HEK293 (cell line): ENCODE results near the gene VILL.

ENCODE experiments used
- CTCF ChIA-PET: fragments of 350-600 bp; formaldehyde crosslinking; extraction: SDS; loops from one replicate; lab custom pipeline; 2021; ENCODE audit warnings: antibody characterized with exemption; lab: Yijun Ruan, JAX
- POLR2A ChIA-PET: fragments of 300-600 bp; formaldehyde crosslinking; extraction: SDS; loops from one replicate; lab custom pipeline; 2020; ENCODE audit warnings: antibody characterized with exemption, inconsistent platforms; lab: Yijun Ruan, JAX
- H3K27ac ChIP-seq: fragments of 200-500 bp; sonication (Bioruptor generic); 2 replicates; pipeline ENCODE4 v1.5.1; 2014; ENCODE audit warnings: low read depth, low read length, control low read depth, inconsistent platforms; ENCODE audit errors: extremely low read depth
- H3K36me3 ChIP-seq, 2 experiments: fragments of 200-500 bp in 1 of 2; sonication (Bioruptor generic) in 1 of 2; 1 replicate in 1 of 2; 2 replicates in 1 of 2; pipeline ENCODE4 v1.5.1; 2014 to 2017; ENCODE audit warnings: inconsistent platforms in 2 of 2, low read length in 2 of 2; ENCODE audit not compliant: control insufficient read depth in 2 of 2, insufficient read depth in 1 of 2
- H3K4me1 ChIP-seq: fragments of 200-500 bp; sonication (Bioruptor generic); 2 replicates; pipeline ENCODE4 v1.5.1; 2014; ENCODE audit warnings: mild to moderate bottlenecking, low read length, inconsistent platforms; ENCODE audit not compliant: control insufficient read depth, insufficient read depth
- H3K4me3 ChIP-seq: 2 replicates; pipeline ENCODE4 v1.5.1; 2011; ENCODE audit warnings: low read depth, mild to moderate bottlenecking, control low read depth, low read length, moderate library complexity
- H3K9me3 ChIP-seq: fragments of 200-500 bp; sonication (Bioruptor generic); 2 replicates; pipeline ENCODE4 v1.5.1; 2014; ENCODE audit warnings: low read depth, low read length, inconsistent platforms; ENCODE audit not compliant: control insufficient read depth, insufficient read depth
- GLI2 ChIP-seq: fragments of 450-650 bp; formaldehyde crosslinking; IDR thresholded peaks from 2 replicates; pipeline ENCODE4; 2017; ENCODE audit warnings: missing biosample characterization, missing genetic modification characterization, low read depth, borderline replicate concordance
- HIC1 ChIP-seq: fragments of 450-650 bp; formaldehyde crosslinking; IDR thresholded peaks from 2 replicates; pipeline ENCODE4 v1.5.1; 2016; ENCODE audit warnings: missing biosample characterization, missing genetic modification characterization
- KLF1 ChIP-seq: fragments of 450-650 bp; formaldehyde crosslinking; IDR thresholded peaks from 2 replicates; pipeline ENCODE4 v1.5.1; 2016; ENCODE audit warnings: missing biosample characterization, missing genetic modification characterization
- MYNN ChIP-seq: fragments of 450-650 bp; formaldehyde crosslinking; IDR thresholded peaks from 2 replicates; pipeline ENCODE4 v1.5.1; 2016; ENCODE audit warnings: missing biosample characterization, missing genetic modification characterization, borderline replicate concordance
- PRDM4 ChIP-seq: fragments of 450-650 bp; formaldehyde crosslinking; IDR thresholded peaks from 2 replicates; pipeline ENCODE4 v1.5.1; 2017; ENCODE audit warnings: missing biosample characterization, missing genetic modification characterization
- ZEB2 ChIP-seq: fragments of 450-650 bp; formaldehyde crosslinking; IDR thresholded peaks from 2 replicates; pipeline ENCODE4 v1.5.1; 2016; ENCODE audit warnings: missing biosample characterization, missing genetic modification characterization
- ZNF121 ChIP-seq: fragments of 450-650 bp; formaldehyde crosslinking; IDR thresholded peaks from 2 replicates; pipeline ENCODE4 v1.5.1; 2016; ENCODE audit warnings: missing biosample characterization, missing genetic modification characterization
- ZNF133 ChIP-seq: fragments of 450-650 bp; formaldehyde crosslinking; IDR thresholded peaks from 2 replicates; pipeline ENCODE4 v1.5.1; 2016; ENCODE audit warnings: missing biosample characterization, missing genetic modification characterization
- ZNF140 ChIP-seq: fragments of 450-650 bp; formaldehyde crosslinking; IDR thresholded peaks from 2 replicates; pipeline ENCODE4 v1.5.1; 2016; ENCODE audit warnings: missing biosample characterization, missing genetic modification characterization
- ZNF157 ChIP-seq: fragments of 450-650 bp; formaldehyde crosslinking; IDR thresholded peaks from 2 replicates; pipeline ENCODE4 v1.5.1; 2016; ENCODE audit warnings: missing biosample characterization, missing genetic modification characterization
- ZNF2 ChIP-seq: fragments of 450-650 bp; formaldehyde crosslinking; IDR thresholded peaks from 2 replicates; pipeline ENCODE4 v1.5.1; 2016; ENCODE audit warnings: missing biosample characterization, missing genetic modification characterization
- ZNF223 ChIP-seq: fragments of 450-650 bp; formaldehyde crosslinking; IDR thresholded peaks from 2 replicates; pipeline ENCODE4 v1.5.1; 2016; ENCODE audit warnings: missing biosample characterization, missing genetic modification characterization
- ZNF274 ChIP-seq, 2 experiments: fragments of 200-500 bp in 1 of 2; fragments of 450-650 bp in 1 of 2; sonication (Bioruptor generic) in 1 of 2; formaldehyde crosslinking in 1 of 2; IDR thresholded peaks; 2 replicates each; pipeline versions ENCODE4 v1.5.1 to v1.6.1; 2014 to 2016; ENCODE audit warnings: borderline replicate concordance in 1 of 2, inconsistent platforms in 1 of 2, low read length in 1 of 2, missing biosample characterization in 1 of 2, missing genetic modification characterization in 1 of 2
- ZNF37A ChIP-seq: fragments of 450-650 bp; IDR thresholded peaks from 2 replicates; pipeline ENCODE4 v1.5.1; 2018; ENCODE audit warnings: missing biosample characterization, missing genetic modification characterization
- ZNF426 ChIP-seq: fragments of 450-650 bp; formaldehyde crosslinking; IDR thresholded peaks from 2 replicates; pipeline ENCODE4 v1.5.1; 2017; ENCODE audit warnings: missing biosample characterization, missing genetic modification characterization, mild to moderate bottlenecking, inconsistent platforms, moderate library complexity
- ZNF449 ChIP-seq: fragments of 450-650 bp; formaldehyde crosslinking; IDR thresholded peaks from 2 replicates; pipeline ENCODE4 v1.5.1; 2017; ENCODE audit warnings: missing biosample characterization, mild to moderate bottlenecking, missing genetic modification characterization, moderate library complexity
- ZNF645 ChIP-seq: fragments of 450-650 bp; formaldehyde crosslinking; IDR thresholded peaks from 2 replicates; pipeline ENCODE4; 2016; ENCODE audit warnings: missing biosample characterization, missing genetic modification characterization
- ZNF660 ChIP-seq: fragments of 450-650 bp; IDR thresholded peaks from 2 replicates; pipeline ENCODE4 v1.5.1; 2018; ENCODE audit warnings: missing biosample characterization, mild to moderate bottlenecking, missing genetic modification characterization
- ZNF792 ChIP-seq: fragments of 450-650 bp; formaldehyde crosslinking; IDR thresholded peaks from 2 replicates; pipeline ENCODE4 v1.5.1; 2016; ENCODE audit warnings: missing biosample characterization, missing genetic modification characterization
- TF ChIP-seq, protein P1 (sequence below): fragments of 450-650 bp; formaldehyde crosslinking; optimal IDR thresholded peaks from 2 replicates; pipeline ENCODE3; 2016; ENCODE audit warnings: missing biosample characterization, mild to moderate bottlenecking, missing genetic modification characterization
- TF ChIP-seq, protein P2 (sequence below): fragments of 450-650 bp; formaldehyde crosslinking; IDR thresholded peaks from 2 replicates; pipeline ENCODE4 v1.5.1; 2016; ENCODE audit warnings: missing biosample characterization, missing genetic modification characterization

The VILL gene

DNA sequence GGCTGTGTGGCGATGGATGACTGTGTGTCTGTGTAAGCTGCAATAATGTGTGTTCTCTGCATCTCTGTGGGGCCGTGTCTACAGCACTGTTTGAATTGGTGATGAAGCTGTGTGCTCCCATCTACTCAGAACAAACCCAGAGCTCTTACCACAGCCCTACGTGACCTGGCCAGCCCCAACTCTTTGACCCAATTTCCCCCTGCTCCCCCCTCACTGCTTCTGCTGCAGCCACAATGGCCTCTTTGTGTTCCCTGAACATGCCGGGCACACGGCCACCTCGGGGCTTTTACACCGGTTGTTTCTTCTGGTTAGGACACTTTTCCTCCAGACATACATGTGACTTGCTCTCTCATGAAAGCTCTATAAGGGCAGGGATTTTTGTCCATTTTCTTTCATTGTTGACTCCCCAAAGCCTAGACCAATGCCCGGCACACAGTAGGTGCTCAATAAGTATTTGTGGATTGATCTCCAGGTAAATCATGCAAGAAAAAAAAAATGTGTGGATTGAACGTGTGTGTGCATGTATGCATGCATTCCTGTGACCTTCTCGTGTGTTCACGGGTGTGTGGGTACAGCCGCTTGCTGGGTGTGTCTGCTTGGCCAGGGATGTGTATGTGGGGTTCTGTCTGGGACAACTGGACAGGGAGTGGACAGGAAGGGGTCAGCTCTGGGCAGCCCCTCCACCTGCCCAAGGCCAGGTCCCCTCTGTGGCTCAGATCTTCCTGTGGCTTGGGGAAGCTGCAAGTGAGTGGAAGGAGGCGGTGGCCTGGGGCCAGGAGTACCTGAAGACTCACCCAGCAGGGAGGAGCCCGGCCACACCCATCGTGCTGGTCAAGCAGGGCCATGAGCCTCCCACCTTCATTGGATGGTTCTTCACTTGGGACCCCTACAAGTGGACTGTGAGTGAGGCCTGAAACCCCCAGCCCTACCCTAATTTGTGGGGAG is 14.8 kb downstream of the VILL start (continued):
- TF ChIP-seq, protein P1, sequence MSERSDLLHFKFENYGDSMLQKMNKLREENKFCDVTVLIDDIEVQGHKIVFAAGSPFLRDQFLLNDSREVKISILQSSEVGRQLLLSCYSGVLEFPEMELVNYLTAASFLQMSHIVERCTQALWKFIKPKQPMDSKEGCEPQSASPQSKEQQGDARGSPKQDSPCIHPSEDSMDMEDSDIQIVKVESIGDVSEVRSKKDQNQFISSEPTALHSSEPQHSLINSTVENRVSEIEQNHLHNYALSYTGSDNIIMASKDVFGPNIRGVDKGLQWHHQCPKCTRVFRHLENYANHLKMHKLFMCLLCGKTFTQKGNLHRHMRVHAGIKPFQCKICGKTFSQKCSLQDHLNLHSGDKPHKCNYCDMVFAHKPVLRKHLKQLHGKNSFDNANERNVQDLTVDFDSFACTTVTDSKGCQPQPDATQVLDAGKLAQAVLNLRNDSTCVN (tag by site-specific recombination) = no peak
- TF ChIP-seq ZNF121 (tag by site-specific recombination) = no peak
- TF ChIP-seq ZNF223 = no peak
- no peak for TF ChIP-seq ZEB2 (tag by site-specific recombination)

DNA sequence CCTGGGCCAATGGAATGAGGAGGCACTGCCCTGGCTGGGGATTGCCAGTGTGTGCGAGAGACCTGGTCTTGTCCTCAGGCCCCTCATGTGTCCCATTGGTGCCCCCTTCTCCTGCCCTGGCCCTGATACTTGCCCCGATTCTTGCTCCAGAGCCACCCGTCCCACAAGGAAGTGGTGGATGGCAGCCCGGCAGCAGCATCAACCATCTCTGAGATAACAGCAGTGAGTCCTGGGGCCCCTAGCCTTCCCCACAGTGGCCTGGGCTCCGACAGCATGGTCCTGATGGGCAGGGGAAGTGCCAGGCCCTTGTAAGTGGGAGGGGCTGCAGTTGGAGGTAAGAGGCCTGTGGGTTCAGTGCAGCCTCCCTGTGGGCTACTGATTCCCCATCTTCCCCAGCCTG is 15.4 kb downstream of the VILL start:
- Histone ChIP-seq H3K36me3 (peaks cover 0 to 6% of the 10 kb centered on the region in 2 experiments; a peak in 1 of 3 replicates), H3K4me3 (no peak overlapping the region), H3K9me3 (no peaks in the 10 kb centered on the region), H3K27ac (no peak overlapping the region), H3K4me1 (no peaks in the 10 kb centered on the region)
- TF ChIP-seq ZNF660 (tag by site-specific recombination) (no peak), ZNF37A (tag by site-specific recombination) (no peak), ZNF274 (IDR thresholded peaks at IDR 0.05; ENCODE audit: low read length) (no peak), ZNF274 (tag by site-specific recombination; IDR thresholded peaks at IDR 0.05; ENCODE audit: borderline replicate concordance) (no peak), ZNF157 (tag by site-specific recombination) (no peak), MYNN (no peak), ZNF426 (no peak), ZNF223 (no peak), ZNF2 (tag by site-specific recombination) (no peak), ZNF645 (tag by site-specific recombination) (no peak), KLF1 (tag by site-specific recombination) (no peak), GLI2 (no peak), ZNF449 (no peak), HIC1 (tag by site-specific recombination) (no peak), PRDM4 (tag by site-specific recombination) (no peak), ZNF140 (tag by site-specific recombination) (no peak), ZNF792 (tag by site-specific recombination) (no peak), ZNF133 (tag by site-specific recombination) (no peak)
- TF ChIP-seq, protein P2, sequence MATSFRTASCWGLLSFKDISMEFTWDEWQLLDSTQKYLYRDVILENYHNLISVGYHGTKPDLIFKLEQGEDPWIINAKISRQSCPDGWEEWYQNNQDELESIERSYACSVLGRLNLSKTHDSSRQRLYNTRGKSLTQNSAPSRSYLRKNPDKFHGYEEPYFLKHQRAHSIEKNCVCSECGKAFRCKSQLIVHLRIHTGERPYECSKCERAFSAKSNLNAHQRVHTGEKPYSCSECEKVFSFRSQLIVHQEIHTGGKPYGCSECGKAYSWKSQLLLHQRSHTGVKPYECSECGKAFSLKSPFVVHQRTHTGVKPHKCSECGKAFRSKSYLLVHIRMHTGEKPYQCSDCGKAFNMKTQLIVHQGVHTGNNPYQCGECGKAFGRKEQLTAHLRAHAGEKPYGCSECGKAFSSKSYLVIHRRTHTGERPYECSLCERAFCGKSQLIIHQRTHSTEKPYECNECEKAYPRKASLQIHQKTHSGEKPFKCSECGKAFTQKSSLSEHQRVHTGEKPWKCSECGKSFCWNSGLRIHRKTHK (tag by site-specific recombination) = no peak
- CTCF ChIA-PET = no interaction called here
- POLR2A ChIA-PET = no interaction called here
